K562 (cell line): ENCODE results near the gene KPNA4. TPM values are rescaled to one million over a fixed set of nuclear protein-coding genes. Genes with fewer than 3 reads are reported as not detected.

Experiments used
- ATAC-seq: fragments of 200-7000 bp; cut with Tn5 transposase; 3 replicates; pipeline ENCODE4 v1.9.1; 2020; ENCODE audit warnings: moderate library complexity
- BruUV-seq: library from RNA; stranded (reverse); fragments of 400-500 nt; replicated peaks from 2 replicates; lab custom pipeline; 2021; lab: Mats Ljungman, UMichigan
- CTCF ChIA-PET: fragments of 300-600 bp; formaldehyde crosslinking; extraction: SDS; loops from one replicate; lab custom pipeline; 2021; ENCODE audit warnings: low intra/inter-chr PET ratio; lab: Yijun Ruan, JAX
- POLR2A ChIA-PET: fragments of 300-600, 350-650 bp; sonication (Branson Sonifier 250); formaldehyde crosslinking; extraction: SDS; loops from one replicate; lab custom pipeline; 2021; ENCODE audit warnings: antibody characterized with exemption, inconsistent platforms; lab: Yijun Ruan, JAX
- DNase-seq, 4 experiments: peaks; one replicate each; pipeline versions ENCODE4 v3.0.0 to v3.0.0-alpha.2; 2011 to 2018; ENCODE audit warnings: low spot score in 3 of 4, mixed read lengths in 3 of 4; ENCODE audit errors: extremely low read depth in 1 of 4
- FAIRE-seq: peaks from 2 replicates; lab custom pipeline; 2011; peaks lifted over from hg19 to GRCh38; lab: Jason Lieb, UNC
- H2AFZ ChIP-seq: 2 replicates; pipeline ENCODE4 v1.6.0; 2011; ENCODE audit warnings: low read depth, low read length, control low read depth, inconsistent platforms
- H3K27ac ChIP-seq: fragments of 200-600 bp; 3 replicates; pipeline ENCODE4 v1.8.0; 2011; ENCODE audit warnings: low read depth, mild to moderate bottlenecking, control low read depth, inconsistent platforms, low read length, moderate library complexity, mixed read lengths; ENCODE audit errors: extremely low read depth
- H3K27me3 ChIP-seq, 2 experiments: fragments of 300-600 bp in 1 of 2; 2 replicates in 1 of 2; 3 replicates in 1 of 2; pipeline versions ENCODE4 v1.6.0 to v1.8.0; 2011; ENCODE audit warnings: inconsistent platforms in 2 of 2, low read length in 2 of 2, mild to moderate bottlenecking in 1 of 2, mixed read lengths in 1 of 2, moderate library complexity in 1 of 2; ENCODE audit not compliant: control insufficient read depth in 2 of 2, insufficient read depth in 2 of 2
- H3K36me3 ChIP-seq: fragments of 300-600 bp; 3 replicates; pipeline ENCODE4 v1.8.0; 2011; ENCODE audit warnings: mild to moderate bottlenecking, low read length, inconsistent platforms; ENCODE audit not compliant: control insufficient read depth, insufficient read depth
- H3K4me1 ChIP-seq, 2 experiments: fragments of 200-600 bp in 1 of 2; replicated peaks in 1 of 2; 2 replicates in 1 of 2; 3 replicates in 1 of 2; pipeline versions ENCODE4 v1.5.1 to v1.8.0; 2011; ENCODE audit warnings: inconsistent platforms in 2 of 2, low read length in 2 of 2, mild to moderate bottlenecking in 1 of 2, mixed read lengths in 1 of 2, moderate library complexity in 1 of 2; ENCODE audit not compliant: control insufficient read depth in 2 of 2, insufficient read depth in 2 of 2
- H3K4me2 ChIP-seq: 2 replicates; pipeline ENCODE4 v1.6.1; 2011; ENCODE audit warnings: low read length, control low read depth, inconsistent platforms, mixed read lengths; ENCODE audit not compliant: insufficient read depth
- H3K4me3 ChIP-seq: fragments of 200-600 bp; sonication (generic), shearing (Covaris generic); 2 replicates; pipeline ENCODE4 v1.5.1; 2016; ENCODE audit warnings: control low read depth, inconsistent platforms
- H3K79me2 ChIP-seq: fragments of 200-600 bp; 3 replicates; pipeline ENCODE4 v1.8.0; 2011; ENCODE audit warnings: low read length, inconsistent platforms; ENCODE audit not compliant: control insufficient read depth, insufficient read depth
- H3K9ac ChIP-seq, 2 experiments: 2 replicates each; pipeline versions ENCODE4 v1.6.0 to v1.6.1; 2011; ENCODE audit warnings: low read depth in 2 of 2, low read length in 2 of 2, control low read depth in 1 of 2, inconsistent platforms in 1 of 2, mild to moderate bottlenecking in 1 of 2, mixed read lengths in 1 of 2; ENCODE audit not compliant: insufficient read depth in 1 of 2
- H3K9me1 ChIP-seq: one replicate; pipeline ENCODE4 v1.6.0; 2011; ENCODE audit warnings: inconsistent platforms, mild to moderate bottlenecking, low read length, moderate library complexity; ENCODE audit not compliant: control insufficient read depth, insufficient read depth
- H3K9me3 ChIP-seq: replicated peaks from 2 replicates; pipeline ENCODE4 v1.5.1; 2011; ENCODE audit warnings: low read depth, low read length, inconsistent platforms; ENCODE audit not compliant: control insufficient read depth, insufficient read depth
- H4K20me1 ChIP-seq: replicated peaks from 2 replicates; pipeline ENCODE4 v1.6.1; 2011; ENCODE audit warnings: low read length, inconsistent platforms, mixed read lengths; ENCODE audit not compliant: control insufficient read depth, insufficient read depth
- C11orf30 ChIP-seq: fragments of 450-650 bp; IDR thresholded peaks from 2 replicates; pipeline ENCODE4 v1.6.1; 2016; ENCODE audit warnings: low read depth, mild to moderate bottlenecking
- FOXJ2 ChIP-seq: fragments of 200-800 bp; sonication (Bioruptor generic); IDR thresholded peaks from 2 replicates; pipeline ENCODE4 v1.6.1; 2016; ENCODE audit warnings: missing genetic modification characterization, missing compliant biosample characterization
- POLR2AphosphoS5 ChIP-seq: IDR thresholded peaks from 2 replicates; pipeline ENCODE4 v1.6.1; 2011; ENCODE audit warnings: mild to moderate bottlenecking, low read depth, low read length, moderate library complexity; ENCODE audit not compliant: control insufficient read depth, insufficient read depth
- RBM25 ChIP-seq: fragments of 200-400 bp; formaldehyde crosslinking; IDR thresholded peaks from 2 replicates; pipeline ENCODE4 v1.6.1; 2018; ENCODE audit warnings: low read length, low read depth, moderate library complexity; ENCODE audit not compliant: severe bottlenecking
- SAP30 ChIP-seq: fragments of 200-600 bp; sonication (generic); IDR thresholded peaks from 2 replicates; pipeline ENCODE4 v1.6.1; 2012; ENCODE audit warnings: borderline replicate concordance, low read depth, mild to moderate bottlenecking, moderate library complexity, low read length, control low read depth, inconsistent platforms; ENCODE audit not compliant: insufficient read depth, poor library complexity, severe bottlenecking
- STAG1 ChIP-seq: sonication (generic); formaldehyde crosslinking; IDR thresholded peaks from 2 replicates; pipeline ENCODE4 v1.5.0; 2020; ENCODE audit warnings: missing genetic modification reagents, borderline replicate concordance
- ZFP36 ChIP-seq: fragments of 150-350 bp; IDR thresholded peaks from 2 replicates; pipeline ENCODE4 v1.6.1; 2018; ENCODE audit warnings: low read length, low read depth; ENCODE audit not compliant: partially characterized antibody
- ZNF316 ChIP-seq: fragments of 450-650 bp; IDR thresholded peaks from 2 replicates; pipeline ENCODE4 v1.6.1; 2016
- ZNF354B ChIP-seq: fragments of 250-450 bp; sonication (Bioruptor Pico); IDR thresholded peaks from 2 replicates; pipeline ENCODE4 v1.4.0; 2020
- WGBS: fragments of 100-300 bp; shearing (Covaris generic); methylation state at CpG from one replicate; pipeline ENCODE4 v1.1.6; 2016; ENCODE audit warnings: low coverage, mixed read lengths; ENCODE audit not compliant: insufficient coverage; ENCODE audit errors: missing lambda C conversion rate; 5-methylcytosine and 5-hydroxymethylcytosine counted together
- in situ Hi-C: fragments of 300-500 bp; cut with MboI; formaldehyde crosslinking; loops from 4 replicates; pipeline ENCODE4 v1.15.0; 2018; ENCODE audit warnings: inconsistent platforms, mixed read lengths
- intact Hi-C: fragments of 100-400 bp; cut with micrococcal nuclease; formaldehyde crosslinking; loops from 2 replicates; pipeline ENCODE4 v1.14.2; 2022
- polyA plus RNA-seq, 8 experiments: library from polyadenylated mRNA; depleted of rRNA in 4 of 8; stranded (reverse) in 5 of 8; unstranded in 3 of 8; fragments of >200 nt; fragmentation: Nextera tagmentation in 2 of 8; fragmentation: Illumina TruSeq in 1 of 8; extraction: Ambion mirVana in 2 of 8; extraction: Trizol in 1 of 8; gene quantifications; 2 replicates each; pipeline versions ENCODE4 v1.2.1 to v1.2.3, GENCODE V29; 2011 to 2014; ENCODE audit warnings: inconsistent platforms in 1 of 8, missing spikeins in 1 of 8
- total RNA-seq, 7 experiments: library from RNA; depleted of rRNA in 6 of 7; stranded (reverse); fragments of >200 nt in 6 of 7; fragmentation: Illumina TruSeq in 2 of 7; extraction: Trizol in 2 of 7; gene quantifications; 2 replicates each; pipeline versions ENCODE4 v1.2.1 to v1.2.3, GENCODE V29; 2011 to 2021; ENCODE audit warnings: low replicate concordance in 1 of 7

The KPNA4 gene
- total and polyA plus RNA-seq, 9 of the 15 experiments (the other 6 are each of a cell fraction or from before 2014, with no cell fraction given): 13.9 to 66.6 (median 34.5) TPM

GRCh38 chr3:160498202-160498601 lies 67.2 kb downstream of the KPNA4 start:
- ChIA-PET CTCF (no interaction called here), POLR2A (interaction anchor here (0.6 to 0.9 kb wide), 4 partner anchors 10 to 335 kb away, joined by 3 to 6 read pairs (median 3); no protein-coding TSS in a partner anchor)
- Histone ChIP-seq H3K4me2 (no peak overlapping the region), H3K9me3 (no peaks in the 10 kb centered on the region), H3K9ac (no peak overlapping the region), H3K79me2 (no peaks in the 10 kb centered on the region), H2AFZ (no peak overlapping the region), H3K9me1 (no peaks in the 10 kb centered on the region), H3K4me3 (no peak overlapping the region), H3K27me3 (no peaks in the 10 kb centered on the region), H3K4me1 (no peaks in the 10 kb centered on the region), H3K36me3 (peaks cover 33% of the 10 kb centered on the region; the same call in 2 of the 3 replicates), H3K27ac (no peak overlapping the region), H4K20me1 (no peaks in the 10 kb centered on the region)
- DNase-seq (no peak), ATAC-seq (peak; percentile 55), FAIRE-seq (no peak)
- no peak for TF ChIP-seq FOXJ2 (tag)
- peak; percentile 47 for TF ChIP-seq POLR2AphosphoS5
- no peak for TF ChIP-seq ZNF354B (CRISPR knock-in tag)
- in situ Hi-C loops: no loop called here
- 100% methylated on average over 1 of the region's 1 CpG for WGBS
- BruUV-seq: no TSS peak
- intact Hi-C loops: no loop called here

GRCh38 chr3:160490166-160490565 lies 75.2 kb downstream of the KPNA4 start:
- in situ Hi-C loops: no loop called here

More at GRCh38 chr3:160490166-160490565, 75.2 kb downstream of the KPNA4 start:
- no peaks in the 10 kb centered on the region for H3K79me2 ChIP-seq
- BruUV-seq: no TSS peak
- no peak for ATAC-seq
- H4K20me1 ChIP-seq: no peaks in the 10 kb centered on the region
- no peak overlapping the region for H3K9ac ChIP-seq
- no peak overlapping the region for H3K4me3 ChIP-seq
- peak; percentile 64 for TF ChIP-seq ZFP36
- 0 out of 2 replicates have a peak, but pooled peaks have one; percentile 32 for TF ChIP-seq ZNF316
- TF ChIP-seq RBM25: peak; percentile 76
- TF ChIP-seq C11orf30: peak; percentile 22; the same call in 1 of the 2 replicates
- no peak for TF ChIP-seq STAG1 (CRISPR knock-in tag)
- TF ChIP-seq SAP30: no peak
- no peaks in the 10 kb centered on the region for H3K9me1 ChIP-seq
- intact Hi-C loops: no loop called here
- no peak overlapping the region for H2AFZ ChIP-seq
- H3K4me2 ChIP-seq: no peak overlapping the region
- no peak for FAIRE-seq
- no peak overlapping the region for H3K27ac ChIP-seq
- CTCF ChIA-PET: interaction anchor here (0.6 kb wide), 1 partner anchor 328 kb away, joined by 3 read pairs; no protein-coding TSS in a partner anchor
- no peak for DNase-seq
- no peaks in the 10 kb centered on the region for H3K36me3 ChIP-seq
- no peaks in the 10 kb centered on the region for H3K27me3 ChIP-seq
- POLR2A ChIA-PET: no interaction called here
- H3K4me1 ChIP-seq: no peaks in the 10 kb centered on the region
- no peaks in the 10 kb centered on the region for H3K9me3 ChIP-seq
